Endothelial cell of umbilical vein (primary cell): ENCODE measurements around the gene ATP8A2. TPM values are rescaled to one million over a fixed set of nuclear protein-coding genes. Genes with fewer than 3 reads are reported as not detected.

Source experiments
- BruUV-seq: library from RNA; stranded (reverse); fragments of 400-500 nt; replicated peaks from 2 replicates; lab custom pipeline; 2021; lab: Mats Ljungman, UMichigan
- CTCF ChIA-PET: fragments of 300-600, 350-600 bp; sonication (Branson Sonifier 250); formaldehyde crosslinking; loops from one replicate; lab custom pipeline; 2021; ENCODE audit warnings: antibody characterized with exemption, inconsistent platforms; lab: Charles Lee
- POLR2A ChIA-PET: fragments of 300-600, 350-600 bp; sonication (Branson Sonifier 250); formaldehyde crosslinking; loops from one replicate; lab custom pipeline; 2021; ENCODE audit warnings: antibody characterized with exemption, inconsistent platforms; lab: Charles Lee
- DNase-seq: peaks from one replicate; pipeline ENCODE4 v3.0.0-alpha.2; 2011; ENCODE audit warnings: low read depth, low spot score
- FAIRE-seq: peaks from 2 replicates; lab custom pipeline; 2011; peaks lifted over from hg19 to GRCh38; lab: Jason Lieb, UNC
- H2AFZ ChIP-seq: 2 replicates; pipeline ENCODE4 v1.6.0; 2012; ENCODE audit warnings: low read depth, low read length, control low read depth, inconsistent platforms
- H3K27ac ChIP-seq: 2 replicates; pipeline ENCODE4 v1.5.1; 2011; ENCODE audit warnings: low read depth, mild to moderate bottlenecking, control low read depth, low read length, moderate library complexity; ENCODE audit not compliant: insufficient read depth
- H3K27me3 ChIP-seq, 2 experiments: 2 replicates each; pipeline versions ENCODE4 v1.6.0 to v1.6.1; 2011; ENCODE audit warnings: low read length in 2 of 2, mixed read lengths in 1 of 2; ENCODE audit not compliant: control insufficient read depth in 2 of 2, insufficient read depth in 2 of 2
- H3K36me3 ChIP-seq, 2 experiments: 2 replicates in 1 of 2; 3 replicates in 1 of 2; pipeline ENCODE4 v1.5.1; 2011; ENCODE audit warnings: low read length in 2 of 2, mild to moderate bottlenecking in 1 of 2, moderate library complexity in 1 of 2; ENCODE audit not compliant: control insufficient read depth in 2 of 2, insufficient read depth in 2 of 2; ENCODE audit errors: extremely low read depth in 1 of 2
- H3K4me1 ChIP-seq: 3 replicates; pipeline ENCODE4 v1.5.1; 2011; ENCODE audit warnings: mild to moderate bottlenecking, low read length; ENCODE audit not compliant: control insufficient read depth, insufficient read depth; ENCODE audit errors: extremely low read depth
- H3K4me2 ChIP-seq: 2 replicates; pipeline ENCODE4 v1.6.1; 2011; ENCODE audit warnings: low read length, control low read depth, mixed read lengths; ENCODE audit not compliant: insufficient read depth
- H3K4me3 ChIP-seq, 3 experiments: fragments of 200-600 bp in 1 of 3; sonication (generic), shearing (Covaris generic) in 1 of 3; replicated peaks in 1 of 3; 2 replicates each; pipeline ENCODE4 v1.5.1; 2011 to 2016; ENCODE audit warnings: control low read depth in 3 of 3, low read length in 3 of 3, mild to moderate bottlenecking in 2 of 3, inconsistent platforms in 1 of 3, low read depth in 1 of 3, moderate library complexity in 1 of 3; ENCODE audit not compliant: insufficient read depth in 1 of 3
- H3K79me2 ChIP-seq: 2 replicates; pipeline ENCODE4 v1.6.0; 2012; ENCODE audit warnings: low read length, inconsistent platforms; ENCODE audit not compliant: control insufficient read depth, insufficient read depth
- H3K9ac ChIP-seq: replicated peaks from 2 replicates; pipeline ENCODE3; 2011; ENCODE audit warnings: low read length, control low read depth; ENCODE audit not compliant: insufficient read depth; ENCODE audit errors: extremely low read depth
- H3K9me1 ChIP-seq: replicated peaks from 3 replicates; pipeline ENCODE4 v1.6.0; 2011; ENCODE audit warnings: mild to moderate bottlenecking, low read length; ENCODE audit not compliant: control insufficient read depth, insufficient read depth; ENCODE audit errors: extremely low read depth
- H3K9me3 ChIP-seq: replicated peaks from 2 replicates; pipeline ENCODE4 v1.5.1; 2012; ENCODE audit warnings: low read length, inconsistent platforms; ENCODE audit not compliant: control insufficient read depth, insufficient read depth
- H4K20me1 ChIP-seq: replicated peaks from 2 replicates; pipeline ENCODE3; 2011; ENCODE audit warnings: mild to moderate bottlenecking, low read length; ENCODE audit not compliant: control insufficient read depth, insufficient read depth; ENCODE audit errors: extremely low read depth
- CTCF ChIP-seq, 2 donors: IDR thresholded peaks; 1 replicate in 1 of 2; 2 replicates in 1 of 2; pipeline ENCODE4 v1.5.1; 2011; ENCODE audit warnings: low read length in 2 of 2, mild to moderate bottlenecking in 2 of 2, moderate library complexity in 2 of 2, control low read depth in 1 of 2, inconsistent platforms in 1 of 2, low read depth in 1 of 2; ENCODE audit not compliant: insufficient read depth in 1 of 2; ENCODE audit errors: extremely low read depth in 1 of 2
- EZH2 ChIP-seq: IDR thresholded peaks from 2 replicates; pipeline ENCODE4 v1.6.1; 2012; ENCODE audit warnings: borderline replicate concordance, low read depth, mild to moderate bottlenecking, moderate library complexity, low read length, inconsistent platforms; ENCODE audit not compliant: severe bottlenecking
- FOS ChIP-seq: IDR thresholded peaks from 2 replicates; pipeline ENCODE4 v1.6.1; 2011; ENCODE audit warnings: mild to moderate bottlenecking, low read length, moderate library complexity, borderline replicate concordance; ENCODE audit not compliant: insufficient read depth
- GATA2 ChIP-seq: IDR thresholded peaks from 2 replicates; pipeline ENCODE4 v1.7.0; 2011; ENCODE audit warnings: low read depth, mild to moderate bottlenecking, moderate library complexity, mixed read lengths, low read length; ENCODE audit not compliant: insufficient read length, insufficient read depth
- JUN ChIP-seq: IDR thresholded peaks from 2 replicates; pipeline ENCODE4 v1.6.1; 2011; ENCODE audit warnings: borderline replicate concordance, low read depth; ENCODE audit not compliant: insufficient read length, insufficient read depth
- MAX ChIP-seq: IDR thresholded peaks from 2 replicates; pipeline ENCODE4 v1.6.1; 2011; ENCODE audit not compliant: insufficient read depth, insufficient read length
- MYC ChIP-seq: IDR thresholded peaks from one replicate; pipeline ENCODE4 v1.6.1; 2011; ENCODE audit warnings: mild to moderate bottlenecking, low read depth, low read length
- POLR2A ChIP-seq: IDR thresholded peaks from 2 replicates; pipeline ENCODE4 v1.6.1; 2012; ENCODE audit warnings: low read depth, mild to moderate bottlenecking, control low read depth, low read length
- POLR2AphosphoS5 ChIP-seq: IDR thresholded peaks from 2 replicates; pipeline ENCODE4 v1.6.1; 2012; ENCODE audit warnings: low read depth, mild to moderate bottlenecking, control low read depth, low read length, moderate library complexity; ENCODE audit not compliant: insufficient read depth
- dilution Hi-C: fragments of 300-500 bp; cut with MboI; formaldehyde crosslinking; loops from one replicate; pipeline ENCODE4 v1.15.0; 2019; ENCODE audit warnings: low sequenced_read_pairs; ENCODE audit not compliant: extremely low pct_ligation_motif_present
- intact Hi-C: fragments of 100-400 bp; cut with micrococcal nuclease; formaldehyde crosslinking; loops from one replicate; pipeline ENCODE4 v1.10.0; 2022
- polyA plus RNA-seq, 4 experiments: library from polyadenylated mRNA; depleted of rRNA in 3 of 4; stranded (reverse) in 3 of 4; unstranded in 1 of 4; fragments of >200 nt; gene quantifications; 2 replicates each; pipeline versions ENCODE4 v1.2.1 to v1.2.3, GENCODE V29; 2011 to 2012; ENCODE audit warnings: missing spikeins in 1 of 4
- total RNA-seq: library from RNA; stranded (reverse); gene quantifications from 2 replicates; pipeline ENCODE4 v1.2.3, GENCODE V29; 2021

ATP8A2 gene
- total and polyA plus RNA-seq, 2 donors (not counting 3 experiments of a cell fraction or from before 2014, with no cell fraction given): 0.11 to 0.49 TPM

DNA sequence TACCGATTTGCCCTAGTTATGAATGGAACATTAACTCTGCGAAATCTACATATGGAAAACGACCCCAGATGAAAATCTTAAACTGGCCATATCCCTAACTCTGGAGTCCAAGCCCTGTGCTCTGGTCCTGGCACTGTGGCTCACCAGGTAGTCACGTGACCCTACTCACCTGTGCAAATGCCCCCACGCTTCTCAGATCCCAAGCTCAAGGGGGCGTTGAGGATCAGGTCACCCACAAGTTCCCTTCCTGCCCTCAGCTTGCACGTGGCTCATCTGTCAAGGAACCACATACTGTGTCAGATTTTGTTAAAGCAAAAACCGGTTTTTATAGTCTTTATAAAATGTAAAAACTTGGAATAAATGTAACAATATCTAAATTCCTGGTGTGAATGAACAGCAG, 356.0 kb downstream of the ATP8A2 start:
- H3K9me3 ChIP-seq: no peaks in the 10 kb centered on the region
- no peaks in the 10 kb centered on the region for H3K36me3 ChIP-seq
- H3K4me3 ChIP-seq: no peak overlapping the region
- no peaks in the 10 kb centered on the region for H4K20me1 ChIP-seq
- intact Hi-C loops: no loop called here
- no peak overlapping the region for H2AFZ ChIP-seq
- BruUV-seq: no TSS peak
- dilution Hi-C loops: no loop called here
- no peaks in the 10 kb centered on the region for H3K27me3 ChIP-seq
- no peak for FAIRE-seq
- POLR2A ChIA-PET: no interaction called here
- no peaks in the 10 kb centered on the region for H3K79me2 ChIP-seq
- no peak overlapping the region for H3K27ac ChIP-seq
- H3K4me1 ChIP-seq: no peaks in the 10 kb centered on the region
- no peak overlapping the region for H3K4me2 ChIP-seq
- H3K9me1 ChIP-seq: no peaks in the 10 kb centered on the region
- CTCF ChIA-PET: no interaction called here
- DNase-seq: no peak
- H3K9ac ChIP-seq: no peak overlapping the region
- TF ChIP-seq MYC (no peak), POLR2AphosphoS5 (no peak), POLR2A (no peak), GATA2 (no peak), MAX (no peak), FOS (no peak), CTCF (IDR thresholded peaks at IDR 0.05; ENCODE audit: extremely low read depth in 1 of 2, insufficient read depth in 1 of 2, low read depth in 1 of 2, low read length in 2 of 2) (no peak), EZH2 (no peak), JUN (no peak)
